Measurements from ENCODE around the gene NFYC.

Gene NFYC

GRCh38 chr1:40798366-40799281 lies 107.1 kb downstream of the NFYC start:
- no peak for DNase-seq (ENCODE audit: low read depth)

GRCh38 chr1:40799351-40799867 lies 107.9 kb downstream of the NFYC start:
- peak; percentile 32 for DNase-seq (ENCODE audit: low read depth)

- DNase-seq (ENCODE audit: low read depth): no peak
Observed at GRCh38 chr1:40801742-40802077, 110.2 kb downstream of the NFYC start.

GRCh38 chr1:40802078-40802741 lies 110.7 kb downstream of the NFYC start:
- peak; percentile 47 for DNase-seq (ENCODE audit: low read depth)

- DNase-seq (ENCODE audit: low read depth): no peak
Observed at GRCh38 chr1:40802742-40803113, 111.2 kb downstream of the NFYC start.

- no peak for DNase-seq (ENCODE audit: low read depth)
Observed at GRCh38 chr1:40803447-40803846, 111.9 kb downstream of the NFYC start.

GRCh38 chr1:40803902-40804301 lies 112.4 kb downstream of the NFYC start:
- DNase-seq (ENCODE audit: low read depth): no peak

GRCh38 chr1:40806240-40806639 lies 114.7 kb downstream of the NFYC start:
- DNase-seq (ENCODE audit: low read depth): no peak

- no peak for DNase-seq (ENCODE audit: low read depth)
Observed at GRCh38 chr1:40806731-40807695, 115.5 kb downstream of the NFYC start.

GRCh38 chr1:40808002-40808401 lies 116.5 kb downstream of the NFYC start:
- DNase-seq (ENCODE audit: low read depth): no peak

GRCh38 chr1:40808444-40808843 lies 116.9 kb downstream of the NFYC start:
- DNase-seq (ENCODE audit: low read depth): no peak

GRCh38 chr1:40808909-40809308 lies 117.4 kb downstream of the NFYC start:
- no peak for DNase-seq (ENCODE audit: low read depth)

GRCh38 chr1:40810927-40811326 lies 119.4 kb downstream of the NFYC start:
- no peak for DNase-seq (ENCODE audit: low read depth)

GRCh38 chr1:40815420-40815819 lies 123.9 kb downstream of the NFYC start:
- DNase-seq (ENCODE audit: low read depth): no peak

- no peak for DNase-seq (ENCODE audit: low read depth)
Observed at GRCh38 chr1:40817791-40818263, 126.3 kb downstream of the NFYC start.

- DNase-seq (ENCODE audit: low read depth): no peak
Observed at GRCh38 chr1:40818264-40818961, 126.9 kb downstream of the NFYC start.

- DNase-seq (ENCODE audit: low read depth): no peak
Observed at GRCh38 chr1:40819101-40819500, 127.6 kb downstream of the NFYC start.

GRCh38 chr1:40820251-40820797 lies 128.8 kb downstream of the NFYC start:
- DNase-seq (ENCODE audit: low read depth): no peak
